HepG2 (cell line): ENCODE data around the gene OR2AT4. TPM values are rescaled to one million over a fixed set of nuclear protein-coding genes. Genes with fewer than 3 reads are reported as not detected.
"Not testable (repeated sequence)": the region's sequence is repeated elsewhere in the genome, so short reads cannot be mapped to it uniquely, and the experiment has no call there.

Source experiments
- ATAC-seq: fragments of 200-7000 bp; cut with Tn5 transposase; 3 replicates; pipeline ENCODE4 v1.9.1; 2020; ENCODE audit warnings: mild to moderate bottlenecking, moderate library complexity
- BruUV-seq: library from RNA; stranded (reverse); fragments of 400-500 nt; replicated peaks from 2 replicates; lab custom pipeline; 2021; lab: Mats Ljungman, UMichigan
- CTCF ChIA-PET: fragments of 300-600 bp; formaldehyde crosslinking; extraction: SDS; loops from one replicate; lab custom pipeline; 2021; ENCODE audit warnings: low total read pairs, inconsistent platforms, low intra/inter-chr PET ratio; lab: Yijun Ruan, JAX
- POLR2A ChIA-PET: fragments of 350-600 bp; sonication (Branson Sonifier 250); formaldehyde crosslinking; loops from one replicate; lab custom pipeline; 2020; ENCODE audit warnings: antibody characterized with exemption, inconsistent platforms; lab: Yijun Ruan, JAX
- DNase-seq: peaks from one replicate; pipeline ENCODE4 v3.0.0-alpha.2; 2015; ENCODE audit warnings: low spot score
- FAIRE-seq: peaks from 3 replicates; lab custom pipeline; 2011; peaks lifted over from hg19 to GRCh38; lab: Jason Lieb, UNC
- H2AFZ ChIP-seq: one replicate; pipeline ENCODE4 v1.6.1; 2011; ENCODE audit warnings: low read length, inconsistent platforms
- H3K27ac ChIP-seq: fragments of 300-600 bp; 3 replicates; pipeline ENCODE4 v1.8.0; 2011; ENCODE audit warnings: mixed run types, mild to moderate bottlenecking, mixed read lengths, low read length, inconsistent platforms; ENCODE audit not compliant: insufficient read depth; ENCODE audit errors: extremely low read length
- H3K27me3 ChIP-seq, 2 experiments: fragments of 200-600 bp in 1 of 2; 2 replicates in 1 of 2; 3 replicates in 1 of 2; pipeline versions ENCODE4 v1.6.0 to v1.8.0; 2011; ENCODE audit warnings: low read length in 2 of 2, mild to moderate bottlenecking in 2 of 2, moderate library complexity in 2 of 2, inconsistent platforms in 1 of 2; ENCODE audit not compliant: insufficient read depth in 2 of 2, control insufficient read depth in 1 of 2
- H3K36me3 ChIP-seq, 2 experiments: fragments of 200-600 bp in 1 of 2; replicated peaks in 1 of 2; 2 replicates in 1 of 2; 3 replicates in 1 of 2; pipeline versions ENCODE4 v1.5.1 to v1.8.0; 2011; ENCODE audit warnings: low read length in 2 of 2, inconsistent platforms in 1 of 2; ENCODE audit not compliant: insufficient read depth in 2 of 2, control insufficient read depth in 1 of 2
- H3K4me1 ChIP-seq: 2 replicates; pipeline ENCODE4 v1.5.1; 2012; ENCODE audit warnings: low read length, inconsistent platforms; ENCODE audit not compliant: insufficient read depth
- H3K4me2 ChIP-seq: 2 replicates; pipeline ENCODE4 v1.6.0; 2011; ENCODE audit warnings: low read depth, low read length, inconsistent platforms
- H3K4me3 ChIP-seq, 3 experiments: fragments of 200-600 bp in 1 of 3; sonication (generic), shearing (Covaris generic) in 1 of 3; replicated peaks in 1 of 3; 2 replicates each; pipeline ENCODE4 v1.5.1; 2011 to 2016; ENCODE audit warnings: low read length in 3 of 3, inconsistent platforms in 2 of 3, low read depth in 2 of 3, mild to moderate bottlenecking in 2 of 3, control low read depth in 1 of 3, mixed read lengths in 1 of 3; ENCODE audit not compliant: insufficient read depth in 1 of 3
- H3K79me2 ChIP-seq: one replicate; pipeline ENCODE4 v1.6.1; 2011; ENCODE audit warnings: low read length, inconsistent platforms; ENCODE audit not compliant: insufficient read depth
- H3K9ac ChIP-seq: 2 replicates; pipeline ENCODE4 v1.6.0; 2011; ENCODE audit warnings: mild to moderate bottlenecking, low read depth, low read length, inconsistent platforms; ENCODE audit not compliant: insufficient read depth
- H3K9me3 ChIP-seq: 2 replicates; pipeline ENCODE4 v1.5.1; 2012; ENCODE audit warnings: mild to moderate bottlenecking, low read length
- H4K20me1 ChIP-seq: 2 replicates; pipeline ENCODE4 v1.6.0; 2011; ENCODE audit warnings: inconsistent platforms, mild to moderate bottlenecking, low read length, moderate library complexity; ENCODE audit not compliant: insufficient read depth
- FOXO1 ChIP-seq: sonication (generic); formaldehyde crosslinking; IDR thresholded peaks from 2 replicates; pipeline ENCODE4 v1.4.0; 2020; ENCODE audit warnings: missing genetic modification reagents
- HNRNPL ChIP-seq: fragments of 200-400 bp; formaldehyde crosslinking; IDR thresholded peaks from 2 replicates; pipeline ENCODE4 v1.6.1; 2017; ENCODE audit warnings: mild to moderate bottlenecking, low read depth, low read length
- PITX1 ChIP-seq: sonication (generic); formaldehyde crosslinking; IDR thresholded peaks from 2 replicates; pipeline ENCODE4 v1.5.1; 2020; ENCODE audit warnings: mild to moderate bottlenecking, missing genetic modification reagents
- RFXANK ChIP-seq: IDR thresholded peaks from 2 replicates; pipeline ENCODE4 v1.6.1; 2016
- SMYD3 ChIP-seq: sonication (generic); formaldehyde crosslinking; IDR thresholded peaks from 2 replicates; pipeline ENCODE4 v1.8.1; 2023; ENCODE audit warnings: mild to moderate bottlenecking, missing genetic modification reagents
- TCF7L2 ChIP-seq: IDR thresholded peaks from 2 replicates; pipeline ENCODE4 v1.6.1; 2011; ENCODE audit warnings: mild to moderate bottlenecking, low read depth, low read length, moderate library complexity
- ZC3H13 ChIP-seq: sonication (generic); formaldehyde crosslinking; IDR thresholded peaks from 2 replicates; pipeline ENCODE4 v1.8.1; 2023; ENCODE audit warnings: mild to moderate bottlenecking, missing genetic modification reagents, moderate library complexity
- ZNF235 ChIP-seq: sonication (generic); formaldehyde crosslinking; IDR thresholded peaks from 2 replicates; pipeline ENCODE4 v1.8.1; 2023; ENCODE audit warnings: mild to moderate bottlenecking, missing genetic modification reagents, borderline replicate concordance
- ZZZ3 ChIP-seq: sonication (generic); formaldehyde crosslinking; IDR thresholded peaks from 2 replicates; pipeline ENCODE4 v1.4.0; 2020; ENCODE audit warnings: missing genetic modification reagents, mild to moderate bottlenecking, borderline replicate concordance
- WGBS: methylation state at CpG from one replicate; pipeline ENCODE4 v1.1.6; 2017; ENCODE audit warnings: low lambda C conversion rate; 5-methylcytosine and 5-hydroxymethylcytosine counted together
- in situ Hi-C: cut with HindIII; loops from 2 replicates; pipeline ENCODE4 v1.10.0; 2017; ENCODE audit warnings: low pct_unique_long_range_greater_than_20kb; ENCODE audit not compliant: extremely low pct_ligation_motif_present
- intact Hi-C: fragments of 100-400 bp; cut with micrococcal nuclease; formaldehyde crosslinking; loops from one replicate; pipeline ENCODE4 v1.10.0; 2022; ENCODE audit not compliant: unreplicated experiment
- polyA plus RNA-seq, 8 experiments: library from polyadenylated mRNA; depleted of rRNA in 3 of 8; stranded (reverse) in 7 of 8; unstranded in 1 of 8; fragments of >200 nt; fragmentation: Illumina TruSeq in 4 of 8; extraction: Trizol in 4 of 8; gene quantifications; 2 replicates each; pipeline versions ENCODE4 v1.2.1 to v1.2.3, GENCODE V29; 2011 to 2016; ENCODE audit warnings: low read depth in 4 of 8, missing spikeins in 1 of 8, mixed read lengths in 1 of 8; ENCODE audit not compliant: insufficient read depth in 1 of 8
- total RNA-seq, 5 experiments: library from RNA; depleted of rRNA; stranded (reverse); fragments of >200 nt; fragmentation: Illumina TruSeq; extraction: Trizol; gene quantifications; 2 replicates each; pipeline ENCODE4 v1.2.3, GENCODE V29; 2016; ENCODE audit warnings: low read depth in 1 of 5
- TF ChIP-seq, protein P1 (sequence below): sonication (generic); formaldehyde crosslinking; IDR thresholded peaks from 2 replicates; pipeline ENCODE4 v1.4.0; 2020; ENCODE audit warnings: mild to moderate bottlenecking, missing genetic modification reagents
- TF ChIP-seq, protein P2 (sequence below): sonication (generic); formaldehyde crosslinking; IDR thresholded peaks from 2 replicates; pipeline ENCODE4 v1.4.0; 2020; ENCODE audit warnings: low read depth, missing genetic modification reagents

OR2AT4 gene
- total and polyA plus RNA-seq, 2 of the 13 experiments (the other 11 are each of a cell fraction or from before 2014, with no cell fraction given) = not detected

DNA sequence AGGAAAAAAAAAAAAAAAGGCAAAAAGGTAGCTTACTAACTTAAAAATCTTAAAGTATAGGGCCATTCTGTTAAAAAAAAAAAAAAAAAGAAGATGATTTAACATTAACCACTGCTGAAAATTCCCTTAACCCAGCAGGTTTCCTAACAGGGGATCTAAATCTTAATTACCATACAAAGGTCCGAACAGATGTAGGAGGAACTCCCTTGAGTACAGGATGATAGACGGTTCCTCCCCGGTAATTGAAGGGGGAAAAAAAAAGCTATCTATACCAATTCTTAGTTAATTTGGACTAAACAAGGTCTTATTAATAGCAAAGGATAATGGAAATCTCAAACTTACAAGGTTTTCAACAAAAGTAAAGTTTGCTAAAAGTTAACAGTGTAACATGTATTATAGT lies 54.9 kb downstream of the OR2AT4 start:
- H3K4me1 ChIP-seq, H3K9me3 ChIP-seq, H3K9ac ChIP-seq, in situ Hi-C loops, H3K27ac ChIP-seq, H4K20me1 ChIP-seq, FAIRE-seq, POLR2A ChIA-PET, H3K27me3 ChIP-seq, H3K36me3 ChIP-seq, DNase-seq, H3K79me2 ChIP-seq, intact Hi-C loops, H3K4me3 ChIP-seq, CTCF ChIA-PET, ATAC-seq, H3K4me2 ChIP-seq, BruUV-seq, H2AFZ ChIP-seq: not testable (repeated sequence)
- WGBS = 18% methylated on average over 3 of the region's 3 CpGs

DNA sequence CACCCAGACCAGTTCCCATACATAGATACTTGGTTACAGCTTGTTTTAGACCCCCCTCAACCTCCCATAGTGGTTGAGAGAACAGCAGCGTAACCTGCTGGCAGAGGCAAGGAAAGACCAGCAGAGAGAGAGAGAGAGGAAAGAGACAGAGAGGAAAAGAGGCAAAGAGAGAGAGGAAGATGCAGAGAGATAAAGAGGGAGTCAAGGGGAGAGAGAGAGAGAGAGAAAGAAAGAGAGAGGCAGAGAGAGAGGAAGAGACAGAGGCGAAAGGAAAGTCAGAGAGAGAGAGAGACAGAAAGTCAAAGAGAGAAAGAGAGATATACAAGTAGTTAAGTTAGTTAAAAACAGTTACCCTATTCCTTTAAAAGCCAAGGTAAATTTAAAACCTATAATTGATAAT lies 55.4 kb downstream of the OR2AT4 start:
- Histone ChIP-seq H3K79me2 (no peaks in the 10 kb centered on the region), H3K27ac (no peak overlapping the region), H3K36me3 (no peaks in the 10 kb centered on the region), H3K4me1 (peaks cover 2% of the 10 kb centered on the region; the same call in 1 of the 2 replicates), H3K4me2 (no peak overlapping the region), H3K9ac (no peak overlapping the region), H4K20me1 (no peaks in the 10 kb centered on the region), H3K4me3 (no peak overlapping the region), H3K27me3 (no peaks in the 10 kb centered on the region), H3K9me3 (no peaks in the 10 kb centered on the region), H2AFZ (no peak overlapping the region)
- FAIRE-seq (no peak), DNase-seq (no peak), ATAC-seq (no peak)
- CTCF ChIA-PET = no interaction called here
- 40% methylated on average over 2 of the region's 2 CpGs for WGBS
- in situ Hi-C loops (no loop called here), intact Hi-C loops (no loop called here)
- POLR2A ChIA-PET = no interaction called here
- BruUV-seq = no TSS peak
- TF ChIP-seq HNRNPL = no peak
- TF ChIP-seq RFXANK (CRISPR knock-in tag) = no peak
- TF ChIP-seq, protein P1, sequence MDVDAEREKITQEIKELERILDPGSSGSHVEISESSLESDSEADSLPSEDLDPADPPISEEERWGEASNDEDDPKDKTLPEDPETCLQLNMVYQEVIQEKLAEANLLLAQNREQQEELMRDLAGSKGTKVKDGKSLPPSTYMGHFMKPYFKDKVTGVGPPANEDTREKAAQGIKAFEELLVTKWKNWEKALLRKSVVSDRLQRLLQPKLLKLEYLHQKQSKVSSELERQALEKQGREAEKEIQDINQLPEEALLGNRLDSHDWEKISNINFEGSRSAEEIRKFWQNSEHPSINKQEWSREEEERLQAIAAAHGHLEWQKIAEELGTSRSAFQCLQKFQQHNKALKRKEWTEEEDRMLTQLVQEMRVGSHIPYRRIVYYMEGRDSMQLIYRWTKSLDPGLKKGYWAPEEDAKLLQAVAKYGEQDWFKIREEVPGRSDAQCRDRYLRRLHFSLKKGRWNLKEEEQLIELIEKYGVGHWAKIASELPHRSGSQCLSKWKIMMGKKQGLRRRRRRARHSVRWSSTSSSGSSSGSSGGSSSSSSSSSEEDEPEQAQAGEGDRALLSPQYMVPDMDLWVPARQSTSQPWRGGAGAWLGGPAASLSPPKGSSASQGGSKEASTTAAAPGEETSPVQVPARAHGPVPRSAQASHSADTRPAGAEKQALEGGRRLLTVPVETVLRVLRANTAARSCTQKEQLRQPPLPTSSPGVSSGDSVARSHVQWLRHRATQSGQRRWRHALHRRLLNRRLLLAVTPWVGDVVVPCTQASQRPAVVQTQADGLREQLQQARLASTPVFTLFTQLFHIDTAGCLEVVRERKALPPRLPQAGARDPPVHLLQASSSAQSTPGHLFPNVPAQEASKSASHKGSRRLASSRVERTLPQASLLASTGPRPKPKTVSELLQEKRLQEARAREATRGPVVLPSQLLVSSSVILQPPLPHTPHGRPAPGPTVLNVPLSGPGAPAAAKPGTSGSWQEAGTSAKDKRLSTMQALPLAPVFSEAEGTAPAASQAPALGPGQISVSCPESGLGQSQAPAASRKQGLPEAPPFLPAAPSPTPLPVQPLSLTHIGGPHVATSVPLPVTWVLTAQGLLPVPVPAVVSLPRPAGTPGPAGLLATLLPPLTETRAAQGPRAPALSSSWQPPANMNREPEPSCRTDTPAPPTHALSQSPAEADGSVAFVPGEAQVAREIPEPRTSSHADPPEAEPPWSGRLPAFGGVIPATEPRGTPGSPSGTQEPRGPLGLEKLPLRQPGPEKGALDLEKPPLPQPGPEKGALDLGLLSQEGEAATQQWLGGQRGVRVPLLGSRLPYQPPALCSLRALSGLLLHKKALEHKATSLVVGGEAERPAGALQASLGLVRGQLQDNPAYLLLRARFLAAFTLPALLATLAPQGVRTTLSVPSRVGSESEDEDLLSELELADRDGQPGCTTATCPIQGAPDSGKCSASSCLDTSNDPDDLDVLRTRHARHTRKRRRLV (CRISPR knock-in tag) = no peak
- TF ChIP-seq FOXO1 (CRISPR knock-in tag) = no peak
- TF ChIP-seq ZC3H13 (CRISPR knock-in tag) = no peak
- no peak for TF ChIP-seq ZNF235 (CRISPR knock-in tag)
- TF ChIP-seq, protein P2, sequence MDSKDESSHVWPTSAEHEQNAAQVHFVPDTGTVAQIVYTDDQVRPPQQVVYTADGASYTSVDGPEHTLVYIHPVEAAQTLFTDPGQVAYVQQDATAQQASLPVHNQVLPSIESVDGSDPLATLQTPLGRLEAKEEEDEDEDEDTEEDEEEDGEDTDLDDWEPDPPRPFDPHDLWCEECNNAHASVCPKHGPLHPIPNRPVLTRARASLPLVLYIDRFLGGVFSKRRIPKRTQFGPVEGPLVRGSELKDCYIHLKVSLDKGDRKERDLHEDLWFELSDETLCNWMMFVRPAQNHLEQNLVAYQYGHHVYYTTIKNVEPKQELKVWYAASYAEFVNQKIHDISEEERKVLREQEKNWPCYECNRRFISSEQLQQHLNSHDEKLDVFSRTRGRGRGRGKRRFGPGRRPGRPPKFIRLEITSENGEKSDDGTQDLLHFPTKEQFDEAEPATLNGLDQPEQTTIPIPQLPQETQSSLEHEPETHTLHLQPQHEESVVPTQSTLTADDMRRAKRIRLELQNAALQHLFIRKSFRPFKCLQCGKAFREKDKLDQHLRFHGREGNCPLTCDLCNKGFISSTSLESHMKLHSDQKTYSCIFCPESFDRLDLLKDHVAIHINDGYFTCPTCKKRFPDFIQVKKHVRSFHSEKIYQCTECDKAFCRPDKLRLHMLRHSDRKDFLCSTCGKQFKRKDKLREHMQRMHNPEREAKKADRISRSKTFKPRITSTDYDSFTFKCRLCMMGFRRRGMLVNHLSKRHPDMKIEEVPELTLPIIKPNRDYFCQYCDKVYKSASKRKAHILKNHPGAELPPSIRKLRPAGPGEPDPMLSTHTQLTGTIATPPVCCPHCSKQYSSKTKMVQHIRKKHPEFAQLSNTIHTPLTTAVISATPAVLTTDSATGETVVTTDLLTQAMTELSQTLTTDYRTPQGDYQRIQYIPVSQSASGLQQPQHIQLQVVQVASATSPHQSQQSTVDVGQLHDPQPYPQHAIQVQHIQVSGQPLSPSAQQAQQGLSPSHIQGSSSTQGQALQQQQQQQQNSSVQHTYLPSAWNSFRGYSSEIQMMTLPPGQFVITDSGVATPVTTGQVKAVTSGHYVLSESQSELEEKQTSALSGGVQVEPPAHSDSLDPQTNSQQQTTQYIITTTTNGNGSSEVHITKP (CRISPR knock-in tag) = no peak
- no peak for TF ChIP-seq SMYD3 (CRISPR knock-in tag)
- TF ChIP-seq TCF7L2 = no peak
- no peak for TF ChIP-seq PITX1 (CRISPR knock-in tag)
- TF ChIP-seq ZZZ3 (CRISPR knock-in tag) = no peak
